ENCODE results near the gene ANKRD33B.
"Not testable (repeated sequence)": the region's sequence is repeated elsewhere in the genome, so short reads cannot be mapped to it uniquely, and the experiment has no call there.

Gene ANKRD33B

DNA sequence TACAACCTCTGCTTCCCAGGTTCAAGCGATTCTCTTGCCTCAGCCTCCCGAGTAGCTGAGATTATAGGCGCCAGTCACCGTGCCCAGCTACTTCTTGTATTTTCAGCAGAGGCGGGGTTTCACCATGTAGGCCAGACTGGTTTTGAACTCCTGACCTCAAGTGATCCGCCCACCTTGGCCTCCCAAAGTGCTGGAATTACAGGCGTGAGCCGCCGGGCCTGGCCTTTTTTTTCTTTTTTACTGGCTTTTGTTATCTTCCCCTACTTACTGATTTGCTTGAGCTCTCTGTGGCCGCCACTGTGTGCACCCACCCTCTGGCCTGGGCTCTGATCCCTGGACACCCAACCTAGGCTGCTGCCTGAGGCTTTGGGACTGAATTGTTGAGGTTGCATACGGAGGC is 60.3 kb downstream of the ANKRD33B start:
- no peak for DNase-seq

DNA sequence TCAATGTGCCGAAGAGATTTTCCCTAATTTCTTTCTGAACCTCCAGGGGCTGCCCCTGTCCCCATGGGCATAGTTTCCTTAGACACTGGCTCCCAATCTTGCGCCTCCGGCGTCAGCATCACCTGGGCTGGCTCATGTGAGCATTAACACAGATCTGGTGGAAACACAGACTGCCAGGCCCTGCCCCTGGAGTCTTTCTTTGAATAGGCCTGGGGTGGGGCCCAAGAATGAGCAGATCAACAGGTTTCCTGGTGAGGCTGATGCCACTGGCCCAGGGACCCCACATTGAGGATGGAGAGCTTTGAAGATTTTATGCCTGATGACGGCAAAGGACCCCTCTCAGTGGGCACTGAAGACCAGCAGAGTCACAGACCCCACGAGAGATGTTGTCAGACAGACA is 60.8 kb downstream of the ANKRD33B start:
- DNase-seq = no peak

DNA sequence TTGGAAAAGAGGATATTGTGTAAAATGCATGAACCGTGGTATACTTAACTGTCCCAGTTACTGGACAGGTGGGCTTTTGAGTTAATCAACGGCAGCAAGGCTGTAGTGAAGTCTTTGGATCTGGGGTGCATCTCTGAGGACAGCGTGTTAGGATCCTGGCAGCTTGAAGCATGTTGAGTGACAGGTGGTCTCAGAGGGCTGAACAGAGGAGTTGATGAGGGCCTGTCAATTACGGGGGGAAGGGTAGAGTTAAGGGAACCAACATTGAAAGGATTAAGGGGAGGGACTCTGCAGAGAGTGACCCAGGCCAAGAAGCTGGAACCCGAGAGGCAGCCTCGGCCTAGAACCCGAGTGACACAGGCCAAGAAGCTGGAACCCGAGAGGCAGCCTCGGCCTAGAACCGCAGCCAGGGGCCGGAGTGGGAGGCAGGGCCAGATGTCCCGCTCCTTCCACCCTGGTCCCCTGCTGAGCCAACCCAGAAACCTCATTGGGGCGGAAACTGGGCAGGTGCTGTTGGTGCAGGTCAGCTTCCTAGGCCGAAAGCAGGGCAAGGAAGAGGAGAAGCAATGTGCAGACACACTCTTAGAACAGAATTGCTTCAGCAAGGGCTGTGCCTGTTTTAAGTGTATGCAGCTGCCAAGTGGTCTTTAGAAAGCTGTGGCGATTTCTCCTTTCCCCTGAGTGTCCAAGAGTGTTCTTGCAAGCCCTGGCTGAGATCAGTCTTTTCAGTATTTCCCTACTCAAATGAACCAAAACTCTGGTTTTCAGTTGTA is 62.0 kb downstream of the ANKRD33B start:
- DNase-seq = no peak

DNA sequence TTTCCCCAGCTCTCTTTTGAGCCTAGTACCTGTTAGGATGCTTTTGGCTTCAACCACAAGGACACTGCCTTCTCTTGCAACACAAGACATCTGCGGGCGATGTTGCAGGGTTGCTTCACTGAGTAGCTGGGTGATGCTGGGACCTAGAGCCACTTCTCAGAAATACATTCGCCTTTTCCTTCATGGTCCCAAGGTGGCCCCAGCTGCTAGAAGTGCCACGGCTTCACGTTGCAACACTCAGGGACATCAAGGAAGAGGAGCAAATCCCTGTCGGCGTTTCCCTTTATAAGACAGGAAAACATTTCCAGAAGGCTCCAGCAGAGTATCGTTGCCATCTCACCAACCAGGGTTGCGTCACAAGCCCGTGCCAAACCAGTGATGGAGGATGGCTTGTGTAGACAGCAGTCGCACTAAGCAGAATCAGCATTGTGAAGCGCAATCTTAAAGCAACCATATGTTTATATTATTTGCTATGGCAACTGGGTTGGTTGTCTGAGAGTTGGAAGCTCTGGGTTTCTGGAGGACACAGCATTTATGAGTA is 62.7 kb downstream of the ANKRD33B start:
- no peak for DNase-seq

DNA sequence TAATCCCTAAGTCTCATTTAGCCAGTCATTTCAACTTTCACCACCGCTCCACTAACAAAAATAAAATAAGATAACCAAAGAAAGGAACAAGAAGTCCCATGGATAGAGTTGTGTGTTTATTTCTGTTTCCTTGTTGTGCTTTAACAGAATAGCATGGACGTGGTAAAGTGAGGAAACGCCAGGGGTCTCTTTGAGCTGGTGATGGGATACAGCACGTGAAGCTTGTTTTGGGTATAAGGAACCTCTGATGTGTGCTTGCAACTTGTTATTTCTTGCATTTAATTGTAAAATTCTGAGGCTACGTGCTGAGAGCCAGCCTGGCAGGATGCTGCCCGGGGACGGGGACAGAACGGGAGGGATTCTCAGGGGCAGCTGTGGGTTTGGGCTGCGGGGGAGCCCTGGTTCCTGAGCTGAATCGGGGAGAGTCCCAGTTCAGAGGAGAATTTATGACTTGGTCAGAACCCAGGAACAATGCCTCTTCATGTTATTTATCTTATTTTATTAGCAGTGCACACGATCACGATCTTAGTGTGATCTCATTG is 63.4 kb downstream of the ANKRD33B start:
- no peak for DNase-seq

DNA sequence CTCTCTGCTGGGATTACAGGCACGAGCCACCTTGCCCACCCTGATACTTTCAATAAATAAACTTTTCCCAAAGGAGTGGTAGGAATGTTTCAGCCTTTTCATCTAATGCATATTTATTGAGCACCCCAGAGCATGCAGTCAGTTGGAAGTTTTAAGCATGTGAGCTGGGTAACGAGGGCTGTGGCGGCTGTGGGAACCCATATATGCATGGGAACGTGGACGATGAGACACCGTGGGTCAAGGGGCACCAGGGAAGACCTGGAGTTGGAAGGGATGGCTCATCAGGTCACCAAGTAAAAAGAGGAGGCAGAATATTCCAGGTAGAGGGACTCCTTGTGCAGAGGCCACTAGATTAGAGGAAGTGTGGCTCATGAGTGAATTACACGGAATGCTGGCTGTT is 64.7 kb downstream of the ANKRD33B start:
- DNase-seq = no peak

DNA sequence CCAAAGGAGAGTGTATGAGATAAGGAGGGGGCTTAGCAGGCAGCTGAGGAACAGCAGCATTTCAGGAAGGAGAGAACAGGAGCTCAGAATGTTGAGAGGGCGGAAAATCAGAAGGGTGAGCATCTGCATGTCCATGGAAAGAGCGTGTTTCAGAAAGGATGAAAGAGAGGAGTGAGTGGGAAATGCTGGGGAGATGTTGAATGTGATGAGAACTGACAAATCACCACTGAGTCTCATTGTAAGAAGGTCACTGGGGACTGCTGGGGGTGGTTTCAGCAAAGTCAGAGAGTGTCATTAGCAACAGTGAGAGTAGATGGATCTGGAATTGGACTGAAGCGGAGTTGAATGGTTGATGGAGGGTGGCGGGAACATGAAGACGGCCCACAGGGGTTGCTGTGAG is 65.8 kb downstream of the ANKRD33B start:
- no peak for DNase-seq

DNA sequence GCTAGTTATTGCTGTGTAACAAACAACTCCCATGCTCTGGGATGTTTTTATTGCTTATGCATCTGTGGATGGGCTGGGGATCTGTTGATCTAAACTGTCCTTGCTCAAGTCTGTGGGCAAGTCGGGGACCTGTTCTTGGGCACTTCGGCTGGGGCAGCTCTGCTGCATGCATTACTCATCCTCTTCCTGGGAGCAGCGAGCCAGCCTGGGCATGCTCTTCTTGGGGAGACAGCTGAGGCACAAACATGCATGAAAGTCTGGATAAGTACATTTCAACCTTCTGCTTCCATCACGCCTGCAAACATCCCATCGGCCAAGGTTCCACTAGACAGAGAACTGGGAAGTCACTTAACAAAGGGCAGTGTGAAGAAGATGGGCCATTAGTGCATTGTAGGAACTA is 66.3 kb downstream of the ANKRD33B start:
- DNase-seq = no peak

DNA sequence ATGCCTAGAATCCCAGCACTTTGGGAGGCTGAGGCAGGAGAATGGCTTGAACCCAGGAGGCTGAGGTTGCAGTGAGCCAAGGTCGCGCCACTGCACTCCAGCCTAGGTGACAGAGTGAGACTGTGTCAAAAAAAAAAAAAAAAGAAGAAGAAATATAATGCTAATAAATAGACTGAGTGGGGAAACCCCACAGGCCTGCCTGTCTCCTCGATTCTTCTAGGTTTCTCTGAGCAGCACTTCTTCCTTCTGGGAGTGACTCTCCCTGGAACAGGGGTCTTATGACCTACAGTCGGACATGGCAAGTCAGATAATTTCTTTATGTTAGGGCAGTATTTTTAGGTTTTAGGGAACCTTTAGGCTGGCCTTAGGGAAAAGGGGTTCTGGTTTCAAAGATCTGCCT is 66.9 kb downstream of the ANKRD33B start:
- DNase-seq = not testable (repeated sequence)

DNA sequence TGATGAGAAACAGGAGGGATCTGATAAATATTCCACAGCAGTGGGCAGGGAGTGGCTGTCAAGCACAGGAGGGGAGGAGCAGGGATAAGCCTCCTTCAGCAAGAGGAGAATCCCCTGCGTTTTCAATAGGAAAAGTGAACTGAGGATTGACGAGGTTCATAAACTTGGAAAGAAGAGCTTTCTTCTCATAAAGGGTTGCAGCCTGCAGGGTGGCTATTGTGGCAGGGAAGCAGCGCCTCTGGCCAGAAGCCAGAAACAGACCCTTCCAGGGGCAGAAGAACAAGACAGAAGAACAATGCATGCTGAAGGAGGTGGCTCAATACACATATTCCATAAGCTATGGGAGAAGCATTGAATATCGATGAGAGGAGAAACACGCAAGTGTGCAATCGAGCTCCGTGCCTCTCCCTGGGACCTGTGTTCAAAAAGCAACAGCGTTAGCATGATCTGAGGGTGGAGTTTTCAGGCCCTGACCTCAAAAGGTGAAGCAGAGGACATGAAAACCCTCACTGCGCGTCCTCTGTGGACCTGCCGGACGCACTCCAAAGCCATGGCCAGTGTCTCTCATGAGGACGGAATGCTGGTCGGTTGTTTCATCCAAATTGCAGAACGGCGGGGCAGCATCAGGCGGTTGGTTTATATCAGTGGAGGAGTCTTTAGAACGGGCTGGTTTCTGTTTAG is 67.6 kb downstream of the ANKRD33B start:
- no peak for DNase-seq

DNA sequence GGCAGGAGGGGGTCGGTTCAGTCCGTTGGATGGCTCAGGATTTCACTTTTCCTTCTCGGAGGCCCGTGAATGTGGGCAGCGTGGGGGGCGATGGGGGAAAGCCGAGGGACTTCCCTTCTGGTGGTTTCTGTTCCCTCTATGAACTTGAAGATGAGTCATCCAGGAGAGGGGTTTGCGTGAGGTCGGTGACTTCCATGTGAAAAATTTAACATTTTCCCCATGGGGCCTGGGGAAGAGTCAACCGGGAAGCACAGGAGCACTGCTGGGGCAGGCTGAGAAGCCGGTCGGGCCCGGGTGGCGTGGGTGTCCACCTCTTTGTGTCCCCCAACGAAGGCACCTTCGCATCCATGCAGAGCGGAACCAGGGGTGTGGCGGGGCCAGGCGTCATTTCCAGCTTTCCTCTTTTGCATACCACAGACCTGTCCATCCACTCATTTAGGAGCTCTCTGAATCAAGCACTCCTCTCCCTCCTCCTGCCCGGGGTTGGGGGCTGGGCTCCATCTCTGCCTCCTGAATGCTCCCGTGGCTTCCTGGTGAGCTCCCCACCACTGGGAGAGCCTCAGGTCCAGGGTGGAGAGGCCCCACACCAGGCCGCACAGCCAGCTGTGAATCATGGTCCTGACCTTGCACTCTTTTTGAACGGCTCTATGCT is 68.4 kb downstream of the ANKRD33B start:
- DNase-seq = no peak

DNA sequence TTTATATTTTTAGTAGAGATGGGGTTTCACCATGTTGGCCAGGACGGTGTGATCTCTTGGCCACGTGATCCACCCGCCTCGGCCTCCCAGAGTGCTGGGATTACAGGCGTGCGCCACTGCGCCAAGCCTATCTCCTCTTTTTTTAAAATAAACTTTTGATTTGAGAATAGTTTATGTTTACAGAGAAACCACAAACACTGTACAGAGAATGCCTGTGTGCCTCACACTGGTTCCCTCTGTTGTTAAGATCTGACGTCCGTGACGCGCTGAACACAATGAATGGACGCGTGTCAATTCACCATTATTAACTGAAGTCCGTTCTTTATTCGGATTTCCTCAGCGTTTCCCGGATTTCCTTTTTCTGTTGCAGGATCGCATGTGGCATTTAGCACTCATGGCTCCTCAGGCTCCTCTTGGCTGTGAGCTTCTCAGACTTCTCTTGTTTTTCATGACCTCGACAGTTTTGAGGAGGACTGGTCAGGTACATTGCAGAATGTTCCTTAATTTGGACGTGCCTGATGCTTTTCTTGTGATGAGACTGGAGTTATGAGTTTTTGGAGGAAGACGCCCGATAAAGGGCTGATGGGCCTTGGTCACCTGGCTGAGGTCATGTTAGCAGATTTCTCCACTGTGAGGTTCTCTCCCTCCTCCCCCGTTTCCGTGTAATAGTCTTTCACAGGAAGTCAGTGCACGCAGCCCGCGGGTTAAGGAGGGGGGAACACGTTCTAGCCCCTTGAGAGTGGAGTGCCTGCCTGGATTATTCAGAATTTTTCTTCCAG is 69.6 kb downstream of the ANKRD33B start:
- no peak for DNase-seq

DNA sequence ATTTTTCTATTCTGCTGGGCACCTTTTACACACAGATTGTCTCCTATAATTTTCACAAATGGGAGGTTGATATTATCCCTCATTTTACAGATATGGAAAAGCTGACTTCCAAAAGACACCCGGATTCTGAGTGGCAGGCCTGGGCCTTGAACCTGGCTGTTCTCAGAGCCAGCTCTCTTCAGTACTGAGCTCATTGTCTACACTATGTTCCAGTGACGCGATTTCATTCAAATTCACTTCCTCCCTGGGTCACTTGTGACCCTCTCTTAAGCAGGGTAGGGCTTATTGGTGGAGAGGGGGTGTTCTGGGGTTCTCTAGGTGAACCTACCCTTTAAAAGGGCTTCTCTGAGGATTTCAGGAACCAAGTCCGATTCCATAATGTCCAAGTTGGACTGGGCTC is 70.2 kb downstream of the ANKRD33B start:
- DNase-seq = no peak

DNA sequence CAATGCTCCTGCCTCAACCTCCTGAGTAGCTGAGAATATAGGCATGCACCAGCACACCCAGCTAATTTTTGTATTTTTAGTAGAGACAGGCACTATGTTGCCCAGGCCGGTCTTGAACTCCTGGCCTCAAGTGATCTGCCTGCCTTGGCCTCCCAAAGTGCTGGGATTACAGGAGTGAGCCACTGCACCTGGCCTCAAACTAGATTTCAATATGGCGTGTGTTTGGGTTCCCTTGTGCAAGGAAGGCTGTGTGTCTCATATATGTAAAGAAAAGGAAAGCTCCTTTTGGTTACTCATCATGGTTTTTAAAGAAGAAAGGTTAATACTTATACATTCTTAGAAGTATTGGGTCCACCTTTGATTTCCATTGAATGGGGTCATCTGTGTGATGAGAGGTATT is 70.7 kb downstream of the ANKRD33B start:
- no peak for DNase-seq

DNA sequence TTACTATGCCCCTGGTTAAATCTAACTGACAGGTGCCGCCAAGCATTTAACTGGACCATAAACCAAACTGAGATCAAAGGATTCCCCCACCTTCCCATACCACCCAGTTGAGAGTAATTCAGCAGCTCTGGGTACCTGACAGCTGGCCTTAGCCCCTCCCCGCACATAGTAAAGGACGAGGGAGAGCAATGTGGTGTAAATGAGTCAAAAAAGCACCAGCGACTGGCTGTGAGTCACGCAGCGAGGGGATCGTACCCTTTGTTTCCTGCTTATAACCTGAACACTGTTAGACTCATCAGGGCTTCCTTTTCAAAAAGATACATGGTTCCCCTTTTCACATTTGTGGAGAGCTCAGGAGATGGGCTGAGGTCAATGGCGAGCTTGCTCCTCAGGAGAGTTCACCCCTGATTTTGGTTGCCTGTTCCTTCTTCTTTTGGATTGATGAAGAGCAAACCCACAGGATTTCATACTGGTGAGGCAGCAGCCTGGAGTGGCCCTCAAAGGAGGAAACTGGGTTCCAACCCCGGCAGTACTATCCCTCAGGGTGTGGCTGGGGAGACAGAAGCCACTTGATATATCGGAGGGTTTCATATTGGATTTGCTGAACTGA is 71.5 kb downstream of the ANKRD33B start:
- peak; percentile 55 for DNase-seq

DNA sequence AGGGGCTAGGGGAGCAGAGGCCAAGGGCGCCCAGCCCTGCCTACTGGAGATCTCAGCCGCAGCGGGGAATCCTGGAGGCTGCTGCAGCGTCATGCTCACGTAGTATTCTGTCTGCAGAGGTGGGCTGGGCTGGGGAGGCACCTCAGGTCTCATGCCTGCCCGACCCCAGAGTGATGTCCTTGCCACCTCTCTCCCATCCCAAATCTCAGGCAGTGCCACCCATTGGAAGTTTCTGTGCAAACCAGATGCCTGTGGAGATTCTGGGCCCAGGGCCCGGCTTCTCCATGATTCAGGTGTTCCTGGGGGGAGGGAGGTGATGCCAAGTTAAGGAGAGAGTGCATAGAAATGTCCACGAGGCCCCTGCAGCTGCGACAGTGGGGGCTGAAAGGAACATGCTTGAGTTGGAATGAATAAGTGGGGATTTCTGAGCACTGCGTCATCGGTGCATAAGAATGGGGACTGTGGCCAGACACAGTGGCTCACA is 72.0 kb downstream of the ANKRD33B start:
- no peak for DNase-seq

DNA sequence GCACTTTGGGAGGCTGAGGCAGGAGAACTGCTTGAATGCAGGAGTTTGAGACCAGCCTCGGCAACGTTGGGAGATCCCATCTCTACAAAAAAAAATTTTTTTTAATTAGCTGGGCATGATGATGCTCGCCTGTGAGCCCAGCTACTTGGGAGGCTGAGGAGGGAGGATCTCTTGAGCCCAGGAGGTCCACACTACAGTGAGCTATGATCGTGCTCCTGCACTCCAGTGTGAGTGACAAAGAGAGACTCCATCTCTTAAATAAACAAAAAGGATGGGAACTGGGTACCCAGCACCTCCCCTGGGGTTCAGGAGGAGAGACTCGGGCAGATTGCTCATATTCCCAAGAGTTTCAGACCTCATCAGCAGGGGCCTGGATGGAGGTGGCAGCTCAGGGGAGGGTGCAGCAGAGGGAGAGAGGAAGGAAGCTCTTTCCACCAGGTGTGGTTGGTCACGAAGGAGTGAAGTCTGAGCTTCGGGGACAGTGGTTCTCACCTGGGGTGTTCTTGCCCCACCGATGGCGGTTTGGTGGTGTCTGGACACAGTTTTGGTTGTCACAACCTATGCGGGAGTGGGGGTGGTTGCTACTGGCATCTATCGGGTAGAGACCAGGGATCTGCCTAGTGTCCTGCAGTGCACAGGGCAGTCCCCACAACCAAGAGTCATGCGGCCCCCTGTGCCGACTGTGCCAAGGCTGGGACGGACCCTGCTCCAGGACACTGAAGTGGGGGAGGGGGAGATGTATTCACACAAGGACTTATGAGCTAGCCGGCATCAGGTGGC is 72.7 kb downstream of the ANKRD33B start:
- no peak for DNase-seq

DNA sequence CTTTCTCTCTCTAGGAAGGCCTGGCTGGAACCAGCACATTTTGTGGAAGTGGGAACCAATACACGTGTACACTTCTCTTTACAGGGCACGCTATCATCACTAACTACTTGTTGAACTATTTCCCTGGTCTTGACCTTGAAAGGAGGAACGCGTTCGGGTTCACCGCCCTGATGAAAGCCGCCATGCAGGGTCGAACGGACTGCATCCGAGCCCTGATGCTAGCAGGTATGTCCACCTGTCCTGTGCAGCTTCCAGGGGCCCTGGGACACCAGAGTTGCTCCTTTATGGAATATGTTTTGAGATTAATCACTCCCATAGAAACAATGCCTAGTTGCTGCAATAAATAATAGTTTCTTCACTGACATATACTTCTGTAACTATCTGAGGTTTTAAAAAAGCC is 74.1 kb downstream of the ANKRD33B start:
- DNase-seq = no peak

DNA sequence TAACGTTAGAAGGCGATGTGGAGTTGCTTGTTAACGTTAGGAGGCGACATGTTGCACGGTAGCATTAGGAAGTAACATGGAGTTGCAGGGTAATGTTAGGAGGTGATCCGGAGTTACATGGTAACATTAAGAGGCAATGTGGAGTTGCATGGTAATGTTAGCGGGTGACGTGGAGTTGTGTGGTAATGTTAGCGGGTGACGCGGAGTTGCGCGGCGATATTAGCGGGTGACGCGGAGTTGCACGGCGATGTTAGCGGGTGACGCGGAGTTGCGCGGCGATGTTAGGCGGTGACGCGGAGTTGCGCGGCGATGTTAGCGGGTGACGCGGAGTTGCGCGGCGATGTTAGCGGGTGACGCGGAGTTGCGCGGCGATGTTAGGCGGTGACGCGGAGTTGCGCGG is 74.9 kb downstream of the ANKRD33B start:
- not testable (repeated sequence) for DNase-seq

DNA sequence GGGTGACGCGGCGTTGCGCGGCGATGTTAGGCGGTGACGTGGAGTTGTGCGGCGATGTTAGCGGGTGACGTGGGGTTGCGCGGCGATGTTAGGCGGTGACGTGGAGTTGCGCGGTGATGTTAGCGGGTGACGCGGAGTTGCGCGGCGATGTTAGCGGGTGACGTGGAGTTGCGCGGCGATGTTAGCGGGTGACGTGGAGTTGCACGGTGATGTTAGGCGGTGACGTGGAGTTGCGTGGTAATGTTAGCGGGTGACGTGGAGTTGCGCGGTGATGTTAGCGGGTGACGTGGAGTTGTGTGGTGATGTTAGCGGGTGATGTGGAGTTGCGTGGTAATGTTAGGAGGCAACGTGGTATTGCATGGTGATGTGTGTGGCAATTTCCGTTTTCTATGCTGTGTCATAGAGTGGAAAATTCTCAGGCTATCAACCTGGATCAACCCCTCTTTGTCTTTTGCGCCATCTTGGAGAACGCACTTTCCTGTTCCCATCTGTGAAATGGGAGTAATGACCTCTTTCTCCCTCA is 76.0 kb downstream of the ANKRD33B start:
- no peak for DNase-seq

DNA sequence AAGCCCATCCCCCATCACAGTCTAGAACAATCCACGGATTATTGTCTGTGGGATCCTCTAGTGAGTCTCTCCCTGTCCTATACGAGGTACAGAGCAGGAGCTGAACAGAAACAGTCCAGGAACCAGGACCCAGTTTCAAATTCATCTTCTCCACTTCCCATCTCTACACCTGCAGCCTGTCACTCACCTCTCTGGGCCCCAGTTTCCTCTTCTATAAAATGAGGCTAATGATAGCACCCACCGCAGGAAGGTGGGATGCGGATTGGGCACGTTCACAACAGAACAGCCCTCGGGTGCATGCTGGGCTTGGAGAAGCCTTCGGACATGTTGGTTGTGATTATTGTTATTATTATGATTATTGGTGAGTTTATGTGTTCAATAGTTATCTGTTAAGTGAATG is 78.5 kb downstream of the ANKRD33B start:
- no peak for DNase-seq
